ENCODE measurements around the gene ASB2.

The ASB2 gene

DNA sequence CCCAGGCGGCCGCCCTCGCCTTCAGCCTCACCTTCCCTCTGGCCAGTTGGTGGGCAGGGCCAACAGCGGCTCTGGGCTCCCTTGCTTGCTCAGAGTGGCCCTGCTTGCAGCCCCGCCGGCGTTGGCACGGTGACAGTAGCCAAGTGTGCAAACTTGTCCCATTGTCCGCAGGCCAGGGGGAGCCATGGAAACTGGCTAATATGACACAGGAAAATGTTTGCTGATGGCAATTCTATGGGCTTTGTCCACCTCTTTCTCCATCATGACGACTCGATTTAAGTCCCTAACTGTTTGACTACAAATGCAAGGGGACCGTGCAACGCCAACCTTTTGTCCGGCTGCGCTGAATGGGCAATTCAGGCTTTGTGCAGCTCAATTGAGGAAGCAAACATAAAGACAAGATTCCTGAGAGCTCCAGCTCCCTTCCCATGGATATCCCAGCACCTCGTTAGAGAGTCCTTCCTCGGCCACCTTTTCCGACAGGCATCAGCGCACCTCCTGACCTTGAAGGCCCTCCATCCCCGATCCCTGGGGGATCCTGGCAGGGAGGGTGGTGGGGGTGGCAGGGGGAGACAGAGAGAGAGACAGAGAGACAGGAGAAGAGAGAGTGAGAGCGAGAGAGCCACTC, 50.0 kb downstream of the ASB2 start:
- DNase-seq = no peak

DNA sequence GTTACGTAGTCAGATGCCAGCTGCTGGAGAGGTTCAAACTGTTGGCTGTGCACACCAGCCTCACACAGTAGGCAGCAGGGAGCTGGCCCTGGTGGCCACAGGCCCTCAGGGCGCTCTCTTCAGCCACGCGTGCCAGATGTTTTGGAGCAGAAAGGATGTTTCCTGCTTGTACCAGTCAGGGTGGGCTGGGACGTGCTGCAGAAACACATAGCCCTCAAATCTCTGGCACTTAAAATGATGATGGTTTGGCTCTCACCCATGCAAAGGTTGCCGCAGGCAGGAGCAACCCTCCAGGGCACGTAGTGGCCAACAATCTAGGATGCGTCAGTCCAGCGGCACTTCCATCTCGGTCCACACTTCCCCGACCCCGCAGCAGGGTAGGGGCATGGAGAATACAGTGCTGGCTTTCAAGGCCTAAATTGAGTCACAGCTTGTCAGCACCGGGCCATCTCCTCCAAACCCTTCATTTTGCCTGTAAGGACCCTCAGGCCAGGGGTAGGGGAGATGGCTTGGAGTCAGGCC, 50.9 kb downstream of the ASB2 start:
- DNase-seq = no peak

DNA sequence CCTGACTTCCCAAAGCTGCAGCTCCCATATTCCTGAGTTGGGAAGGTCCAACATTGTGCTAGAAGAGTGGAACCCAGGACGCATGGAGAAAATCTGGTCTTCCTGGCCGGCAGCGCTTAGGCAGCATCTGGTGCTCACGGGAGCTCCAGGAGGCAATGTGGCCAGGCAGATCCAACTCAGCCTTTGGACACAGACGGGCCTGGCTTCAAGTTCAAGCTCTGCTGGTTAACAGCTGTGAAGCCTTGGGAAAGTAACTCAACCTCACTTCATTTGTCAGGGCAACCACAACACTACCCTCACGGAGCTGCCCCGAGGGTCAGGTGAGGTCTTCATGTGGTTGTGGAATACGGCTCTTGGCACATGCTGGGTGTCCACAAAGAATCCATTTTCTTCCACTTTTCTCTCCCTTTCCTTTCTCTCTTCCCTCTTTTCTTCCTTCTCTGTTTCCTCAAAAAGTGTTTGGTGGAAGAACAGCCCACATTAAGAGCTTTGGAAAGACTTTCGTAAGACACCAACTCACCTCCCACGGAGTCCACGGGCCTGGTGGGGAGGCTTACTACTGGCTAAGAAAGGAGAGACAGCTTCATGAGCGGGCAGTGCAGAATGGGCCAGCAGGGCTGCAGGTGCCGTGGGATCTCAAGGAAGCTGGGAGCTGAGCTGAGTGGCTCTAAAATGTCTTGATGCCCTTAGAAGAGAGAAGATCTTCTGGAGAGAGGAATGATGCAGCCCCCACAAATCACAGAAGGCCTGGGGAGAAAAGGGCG, 51.6 kb downstream of the ASB2 start:
- DNase-seq = no peak

DNA sequence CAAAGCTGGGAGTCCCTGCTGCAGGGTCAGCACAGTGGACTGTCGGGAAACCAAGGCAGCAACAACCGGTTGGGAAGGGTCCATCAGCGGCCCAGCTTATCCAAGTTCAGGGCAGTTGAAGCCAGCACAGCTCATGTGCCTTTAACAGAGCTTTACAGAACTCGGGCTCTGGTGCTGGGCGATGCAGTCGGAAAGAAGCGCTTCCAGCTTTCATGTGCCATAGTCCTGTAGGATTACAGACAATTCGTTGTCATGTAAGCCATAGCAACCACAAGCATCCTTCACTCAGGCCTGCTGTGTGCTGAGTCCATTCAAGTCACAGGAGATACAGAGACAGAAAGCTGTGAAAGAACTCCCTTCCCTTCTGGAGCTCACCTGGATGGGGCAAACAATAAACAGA, 52.7 kb downstream of the ASB2 start:
- no peak for DNase-seq

DNA sequence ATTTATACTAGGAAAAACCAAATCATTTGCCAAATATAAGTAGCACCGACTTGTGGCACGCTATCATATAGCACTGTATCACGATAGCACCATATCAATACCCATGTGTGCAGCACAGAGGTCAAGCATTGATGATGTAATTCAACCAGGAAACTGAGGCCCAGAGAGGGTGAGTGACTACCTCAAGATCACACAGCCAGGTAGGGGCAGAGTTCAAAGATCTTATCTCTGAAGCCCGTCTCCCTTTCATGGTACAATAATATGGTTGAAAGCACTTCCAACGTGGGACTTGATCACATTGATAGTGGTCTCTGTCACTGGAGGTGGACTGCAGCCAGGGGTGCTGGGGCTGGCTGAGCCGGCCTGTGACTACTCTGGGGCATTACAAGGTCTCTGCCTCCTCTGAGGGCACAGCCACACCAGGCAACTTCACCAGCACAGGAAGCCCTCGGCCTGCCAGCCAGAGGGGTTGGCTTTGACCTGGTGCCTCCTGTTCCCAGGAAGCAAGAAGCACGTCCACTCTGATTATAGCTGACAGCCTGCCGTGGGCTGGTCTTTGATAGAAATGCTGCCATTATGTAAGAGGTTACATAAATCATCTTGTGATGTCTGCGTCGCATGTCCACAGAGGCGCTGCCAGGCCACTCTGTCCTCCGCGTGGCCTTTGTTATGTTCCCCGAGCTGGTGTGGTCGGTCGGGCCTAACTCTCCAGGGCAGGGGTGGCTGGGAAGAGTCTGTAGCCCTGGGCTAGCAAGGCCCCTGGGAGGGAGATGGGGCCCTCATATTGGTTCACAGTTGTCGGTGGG, 55.2 kb downstream of the ASB2 start:
- no peak for DNase-seq

DNA sequence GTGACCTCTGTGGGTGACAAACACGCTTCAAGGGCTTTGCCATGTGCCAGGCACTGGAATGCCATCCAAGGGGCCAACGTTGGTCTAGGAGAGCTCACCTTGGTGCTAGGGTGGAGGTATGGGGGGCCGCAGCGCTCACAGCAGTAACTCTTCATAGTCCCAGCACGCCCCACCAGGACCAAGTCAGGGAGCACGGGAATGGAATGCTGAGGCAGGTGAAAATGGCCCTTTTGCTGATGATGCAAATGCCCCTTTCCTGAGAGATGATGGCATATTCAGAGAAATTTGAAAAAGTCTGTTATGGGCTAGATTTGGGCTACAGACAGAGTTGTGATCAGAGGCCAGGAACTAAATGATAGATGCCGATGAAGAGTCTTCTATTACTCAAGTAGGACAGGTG, 59.2 kb downstream of the ASB2 start:
- DNase-seq = no peak

DNA sequence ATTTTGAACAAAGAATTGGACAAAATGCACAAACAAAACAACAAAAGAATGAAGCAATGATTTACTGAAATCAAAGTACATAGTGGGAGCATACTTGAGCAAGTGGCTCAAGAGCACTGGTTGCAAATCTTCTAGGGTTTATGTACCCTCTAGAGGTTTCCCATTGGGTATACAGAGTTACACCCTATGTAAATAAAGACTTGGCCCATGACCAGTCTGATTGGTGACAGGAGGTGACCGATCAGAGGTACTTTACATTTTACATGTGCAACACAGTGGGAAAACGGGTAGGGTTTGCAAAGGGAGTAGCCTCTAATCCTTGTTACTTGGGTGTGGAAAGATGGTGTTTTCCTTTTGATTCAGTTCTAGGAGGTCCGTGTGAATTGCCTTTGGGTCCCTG, 59.9 kb downstream of the ASB2 start:
- no peak for DNase-seq

DNA sequence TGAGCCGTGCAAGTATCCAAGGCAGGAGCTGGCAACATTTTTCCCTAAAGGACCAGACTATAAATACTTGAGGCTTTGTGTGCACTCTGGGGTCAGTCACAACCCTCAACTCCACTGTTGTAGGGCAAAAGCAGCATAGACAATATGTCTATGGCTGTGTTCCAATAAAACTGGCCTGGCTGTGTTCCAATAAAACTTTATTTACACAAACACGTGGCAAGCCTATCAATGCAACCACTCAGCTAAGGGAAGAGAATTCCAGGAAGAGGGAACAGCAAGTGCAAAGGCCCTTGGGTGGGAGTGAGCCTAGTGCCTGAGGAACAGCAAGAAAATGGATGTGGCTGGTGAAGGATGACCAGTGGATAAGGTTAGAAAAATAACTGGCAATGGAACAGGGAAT, 60.6 kb downstream of the ASB2 start:
- no peak for DNase-seq

DNA sequence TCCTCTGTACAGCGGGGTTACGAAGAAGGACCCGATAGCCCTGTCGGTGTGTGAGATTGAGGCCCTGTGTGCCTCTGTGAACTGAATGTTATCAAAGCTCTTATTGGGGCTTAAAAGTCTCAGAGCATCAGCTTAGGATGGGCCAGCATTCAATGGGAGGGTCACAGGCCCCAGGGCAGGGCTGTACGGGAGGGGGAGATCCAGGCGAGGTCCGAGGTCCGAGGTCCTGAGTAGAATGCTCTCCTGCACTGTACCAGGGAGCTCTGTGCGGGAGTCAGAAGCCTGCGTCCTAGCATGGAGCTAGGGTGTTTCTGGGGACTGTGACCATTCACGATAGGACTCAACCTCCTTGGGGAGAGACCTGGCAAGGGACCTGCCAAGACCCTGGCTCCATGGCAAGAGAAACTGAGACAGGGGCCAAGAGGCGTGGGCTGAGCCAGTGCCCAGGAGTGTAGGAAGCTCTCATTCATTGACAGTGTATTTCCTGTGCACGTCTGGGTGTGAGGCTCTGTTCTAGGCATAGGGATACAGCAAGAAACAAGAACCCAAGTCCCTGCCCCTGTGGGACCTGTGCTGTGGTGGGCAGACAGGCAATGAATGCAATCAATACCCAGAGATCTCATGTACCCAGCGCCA, 61.2 kb downstream of the ASB2 start:
- no peak for DNase-seq

DNA sequence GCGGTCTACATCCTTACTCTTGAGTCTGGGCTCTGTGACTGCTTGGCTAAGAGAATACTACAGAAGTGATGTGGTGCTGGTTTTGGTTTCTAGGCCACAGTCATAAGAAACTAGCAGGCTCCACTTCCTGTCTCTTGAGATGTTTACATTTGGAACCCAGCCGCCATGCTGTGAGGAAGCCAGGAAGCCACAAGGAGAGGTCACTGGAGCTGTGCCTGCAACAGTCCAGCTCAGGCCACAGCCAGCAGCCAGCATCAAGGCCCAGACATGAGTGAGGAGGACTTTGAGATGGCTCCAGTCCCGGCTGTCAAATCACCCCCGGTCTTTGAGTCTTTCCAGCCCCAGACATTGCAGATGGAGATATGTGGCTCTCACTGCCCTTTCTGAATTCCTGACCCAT, 62.1 kb downstream of the ASB2 start:
- no peak for DNase-seq

DNA sequence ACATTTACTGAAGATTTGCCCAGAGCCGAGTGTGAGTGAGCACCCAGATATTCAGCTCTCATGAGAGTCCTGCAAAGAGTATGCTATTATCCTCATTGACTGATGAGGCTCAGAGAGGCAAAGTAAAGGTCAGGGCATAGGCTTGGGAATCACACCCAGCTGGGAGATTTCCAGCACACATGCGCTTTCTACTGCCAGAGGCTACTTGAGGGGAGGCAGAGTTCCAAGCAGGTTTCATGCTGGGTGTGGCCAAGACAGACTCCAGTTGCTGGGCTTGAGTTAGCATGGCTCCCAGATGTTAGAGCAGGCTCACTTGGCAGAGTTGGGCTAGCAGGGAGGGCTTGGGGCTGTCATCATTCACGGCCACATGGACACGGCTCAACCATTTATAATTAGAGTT, 63.6 kb downstream of the ASB2 start:
- no peak for DNase-seq

DNA sequence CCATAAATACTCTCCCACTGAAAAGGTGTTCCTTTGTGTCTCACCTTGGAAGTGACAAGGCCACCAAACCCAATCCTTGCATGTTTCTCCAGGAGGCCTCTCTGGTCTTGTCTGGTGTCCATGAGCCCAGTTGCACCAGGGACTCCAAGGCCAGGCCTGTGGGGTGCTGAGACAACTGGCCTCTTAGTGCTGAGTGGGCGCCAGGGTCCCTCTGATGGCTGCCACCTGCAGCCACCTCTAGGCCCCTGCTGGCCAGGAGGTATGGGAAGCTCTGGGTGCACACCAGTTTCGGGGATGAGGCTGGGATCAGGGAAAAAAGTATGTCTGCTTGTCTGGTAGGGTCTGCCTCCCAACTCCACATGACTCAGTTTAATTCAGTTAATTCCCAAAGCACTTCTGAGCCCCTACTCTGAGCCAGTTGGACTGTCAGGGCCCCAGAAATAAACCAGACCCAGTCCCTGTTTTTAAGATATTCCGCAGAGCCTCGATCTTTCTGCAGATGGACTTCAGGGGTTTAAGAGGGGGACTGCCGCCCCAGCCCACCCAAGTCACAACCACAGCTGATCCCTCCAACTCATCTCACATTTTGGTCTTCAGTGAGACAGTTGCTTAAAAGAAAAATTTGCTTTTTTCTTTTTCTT, 64.3 kb downstream of the ASB2 start:
- no peak for DNase-seq

DNA sequence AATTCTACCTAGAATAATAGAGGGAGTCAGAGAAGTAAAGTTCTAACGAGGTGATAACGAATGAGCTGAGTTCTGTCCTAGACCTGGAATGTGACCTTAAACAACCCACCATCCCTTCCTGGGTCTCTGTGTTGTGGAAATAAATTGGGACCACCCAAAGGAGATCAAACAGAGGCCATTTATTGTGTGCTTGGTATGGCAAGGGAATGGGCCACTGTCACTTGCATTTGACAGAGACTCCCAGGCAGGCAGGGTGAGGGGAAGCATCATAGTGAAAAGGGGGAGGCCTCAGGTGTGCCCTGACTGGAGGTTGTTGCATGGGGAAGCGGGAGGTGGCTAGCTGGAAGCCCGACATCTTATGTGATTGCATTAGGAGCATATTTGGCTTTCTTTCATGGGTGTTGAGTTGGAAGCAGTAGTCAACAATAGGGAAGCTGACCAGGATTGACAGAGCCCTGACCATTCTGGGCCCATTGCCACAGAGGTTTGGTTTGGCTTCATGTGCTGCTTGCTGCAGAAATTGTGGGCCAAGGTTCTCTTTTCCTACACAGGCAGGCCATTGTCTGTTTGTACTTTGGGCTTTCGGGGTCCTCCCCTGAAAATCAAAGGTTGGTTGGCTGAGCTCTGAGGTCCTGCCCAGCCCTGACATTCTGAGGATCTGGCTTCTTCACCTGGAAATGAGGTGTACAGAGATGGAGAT, 66.8 kb downstream of the ASB2 start:
- no peak for DNase-seq

DNA sequence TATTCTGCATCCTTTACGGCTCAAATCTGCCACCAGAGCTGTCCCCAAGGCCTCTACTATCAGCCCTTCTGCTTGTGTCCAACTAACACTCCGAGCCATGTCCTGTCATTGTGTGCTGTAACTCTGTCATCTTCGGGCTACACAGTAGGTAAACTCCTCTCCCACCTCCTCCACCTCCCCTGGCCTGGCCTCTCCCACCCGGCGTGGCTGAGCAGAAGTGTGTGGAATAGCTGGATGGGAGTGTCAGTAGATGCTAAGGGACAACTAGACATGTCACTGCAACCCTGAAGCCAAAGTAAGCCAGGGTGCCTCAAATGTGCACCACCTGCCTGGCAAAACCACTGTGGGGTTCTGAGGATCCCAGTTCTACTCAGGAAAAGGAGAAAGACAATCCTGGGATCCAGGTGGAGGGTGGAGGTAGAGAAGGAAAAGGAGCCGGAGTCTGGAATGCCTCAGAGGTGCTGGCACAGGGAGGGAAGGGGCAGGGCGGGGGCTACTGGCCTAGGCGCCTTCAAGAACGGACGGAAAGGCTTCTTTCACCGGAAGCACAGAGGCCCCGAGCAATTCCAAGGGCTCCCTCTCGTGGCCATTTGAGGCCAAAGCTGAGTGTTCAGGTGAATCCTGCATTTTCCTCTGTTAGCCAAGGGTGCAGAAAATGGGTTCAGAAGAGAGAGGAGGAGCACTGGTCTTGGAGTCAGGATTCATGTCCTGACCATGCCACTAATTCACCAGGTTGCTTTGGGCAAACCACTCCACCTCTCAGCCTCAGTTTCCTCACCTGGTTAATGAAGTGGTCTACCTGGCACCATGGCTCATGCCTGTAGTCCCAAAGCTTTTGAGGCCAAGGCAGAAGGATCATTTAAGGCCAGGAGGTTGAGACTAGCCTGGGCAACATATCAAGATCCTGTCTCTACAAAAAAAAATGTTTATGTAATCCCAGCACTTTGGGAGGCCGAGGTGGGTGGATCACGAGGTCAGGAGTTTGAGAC, 69.7 kb downstream of the ASB2 start:
- peak; percentile 12 for DNase-seq

DNA sequence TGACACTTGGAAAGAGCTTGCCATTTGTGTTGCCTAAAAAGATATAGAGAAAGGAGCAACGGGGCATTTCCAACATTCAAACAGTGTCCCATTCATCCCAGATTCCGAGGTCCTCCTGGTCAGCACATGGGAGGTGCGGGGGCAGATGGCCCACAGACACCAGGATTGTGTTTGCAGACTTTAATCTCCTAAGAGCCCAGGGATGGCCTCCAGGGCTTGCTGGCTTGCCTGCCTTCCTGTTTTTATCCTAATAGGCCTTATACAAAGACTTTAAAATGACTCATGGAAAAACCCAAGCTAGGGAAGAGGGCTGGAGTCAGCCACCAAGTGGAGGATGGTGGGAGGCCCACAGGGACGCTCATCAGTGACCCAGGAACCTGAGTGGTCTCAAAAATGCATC, 70.7 kb downstream of the ASB2 start:
- DNase-seq = no peak

DNA sequence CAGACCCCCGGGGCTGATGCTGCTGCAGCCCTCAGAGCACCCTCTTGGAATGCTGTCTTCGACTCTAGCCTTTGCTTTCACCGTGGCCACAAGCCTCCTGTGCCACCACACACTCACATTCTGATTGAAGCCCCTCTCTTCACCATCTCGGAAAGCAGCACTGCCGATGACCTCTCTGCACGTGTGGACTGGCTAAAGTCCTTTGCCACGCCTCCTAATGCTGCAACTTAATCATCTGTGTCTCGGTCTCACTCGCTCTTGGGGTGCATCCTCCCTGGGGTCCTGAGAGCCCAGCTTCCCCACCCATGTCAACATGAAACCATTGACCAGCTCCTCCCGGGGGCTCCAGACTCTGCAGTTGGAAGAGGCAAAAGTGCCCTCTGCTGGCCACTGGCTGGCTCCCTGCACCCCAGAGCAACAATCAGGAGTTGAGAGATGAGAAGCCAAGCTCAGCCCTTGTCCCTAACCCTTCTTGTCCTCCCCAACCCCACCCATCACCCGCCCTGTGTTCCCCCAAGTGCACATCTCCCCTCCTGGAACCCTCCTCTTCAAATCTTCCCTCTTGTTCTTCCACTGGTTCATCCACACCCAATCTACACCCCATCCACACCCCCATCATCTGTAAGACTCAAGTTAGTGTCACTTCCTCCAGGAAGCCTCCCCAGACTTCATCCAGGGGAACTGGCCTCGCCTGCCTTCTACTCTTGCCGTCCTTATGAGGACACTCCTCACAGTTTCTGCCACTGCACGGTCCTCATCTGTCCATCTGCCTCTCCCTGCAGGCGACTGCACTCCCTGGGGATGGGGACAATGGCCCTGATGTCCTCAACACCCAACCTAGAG, 72.8 kb downstream of the ASB2 start:
- DNase-seq = no peak

DNA sequence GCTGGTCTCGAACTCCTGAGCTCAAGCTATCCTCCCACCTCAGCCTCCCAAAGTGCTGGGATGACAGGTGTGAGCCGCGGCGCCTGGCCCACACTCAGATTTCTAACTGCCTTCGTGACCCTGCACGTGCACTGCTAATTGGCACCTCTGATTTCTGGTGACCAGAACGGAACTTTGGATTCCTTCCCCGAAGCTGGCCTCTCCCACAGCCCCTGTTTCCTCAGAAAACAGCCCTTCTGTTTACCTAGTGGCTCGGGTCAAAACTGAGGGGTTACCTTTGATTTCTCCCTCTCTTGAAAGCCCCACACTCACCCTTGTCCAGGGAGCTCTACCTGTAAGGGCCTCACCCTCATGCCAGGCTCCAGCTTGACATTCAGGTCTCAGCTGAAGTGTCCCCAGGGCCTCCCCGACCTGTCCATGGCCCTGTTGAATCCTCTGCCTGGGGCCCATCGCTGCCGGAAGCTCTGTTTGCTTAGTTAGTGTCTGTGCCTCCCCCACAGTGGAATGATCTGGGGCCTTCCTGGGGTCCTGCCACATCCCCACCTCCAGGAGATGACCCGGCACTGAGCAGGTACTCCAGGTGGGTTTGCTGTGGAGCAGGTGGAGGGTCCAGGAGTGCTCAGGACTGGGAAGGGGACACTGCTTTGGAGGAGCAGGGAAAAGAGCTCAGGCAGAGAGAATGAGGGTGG, 73.6 kb downstream of the ASB2 start:
- no peak for DNase-seq

DNA sequence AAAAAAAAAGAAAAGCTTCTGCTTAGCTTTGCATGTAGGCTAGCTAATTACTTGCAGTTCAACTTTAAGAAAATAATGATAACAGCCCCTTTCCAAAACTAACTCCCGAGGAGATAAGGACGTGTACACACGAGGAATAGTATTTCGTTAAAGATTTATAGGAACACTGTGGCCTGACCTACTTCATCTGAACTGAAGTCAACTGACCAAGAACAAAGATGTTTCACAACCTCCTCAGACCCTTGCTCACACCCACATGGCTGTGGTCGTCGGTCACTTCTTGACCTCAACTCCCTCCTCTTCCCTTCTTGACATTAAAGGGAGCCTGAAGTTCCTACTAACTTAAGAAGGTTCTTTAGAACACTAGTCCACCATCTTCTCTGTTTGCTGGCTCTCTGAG, 74.6 kb downstream of the ASB2 start:
- DNase-seq = no peak

DNA sequence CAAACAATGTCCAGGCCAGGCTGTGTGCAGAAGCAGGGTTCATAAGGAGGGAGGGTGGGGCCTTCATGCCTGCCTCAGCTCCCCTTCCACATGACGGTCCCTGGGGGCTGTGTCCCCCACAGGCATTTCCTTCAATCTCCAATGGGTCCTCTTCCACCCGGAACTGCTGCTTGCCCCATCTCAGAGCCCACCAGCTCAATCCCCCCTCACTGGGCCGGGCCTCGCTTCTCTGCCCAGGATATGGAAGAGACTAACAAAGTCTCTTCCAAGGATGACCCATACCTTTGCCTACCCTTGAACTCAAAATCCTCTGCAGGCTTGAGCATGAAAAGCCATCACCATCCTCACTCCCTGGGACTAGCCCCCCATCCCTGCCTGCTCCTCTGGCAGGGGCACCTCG, 77.6 kb downstream of the ASB2 start:
- DNase-seq = no peak

Measured in stimulated activated naive CD4-positive, alpha-beta T cell treated with Interleukin-2 at 50 U/mL for 16 hours (primary cell).